Liver (tissue), 9 donors: ENCODE data around the gene GK2. TPM values are rescaled to one million over a fixed set of nuclear protein-coding genes. Genes with fewer than 3 reads are reported as not detected.

Experiments
- DNase-seq: peaks from one replicate; pipeline ENCODE4 v3.0.0-alpha.2; 2017; ENCODE audit warnings: low spot score
- H3K27ac ChIP-seq, 2 donors: one replicate each; pipeline ENCODE4 v1.7.0; 2013; ENCODE audit warnings: inconsistent platforms in 2 of 2, low read length in 2 of 2, control low read depth in 1 of 2, low read depth in 1 of 2, mild to moderate bottlenecking in 1 of 2
- H3K27me3 ChIP-seq, 4 donors: one replicate each; pipeline versions ENCODE4 v1.6.1 to v1.7.0; 2013; ENCODE audit warnings: low read length in 3 of 4, inconsistent platforms in 1 of 4, mild to moderate bottlenecking in 1 of 4, moderate library complexity in 1 of 4; ENCODE audit not compliant: control insufficient read depth in 4 of 4, insufficient read depth in 4 of 4
- H3K36me3 ChIP-seq, 4 donors: one replicate each; pipeline versions ENCODE4 v1.6.1 to v1.7.0; 2013; ENCODE audit warnings: low read length in 3 of 4, mild to moderate bottlenecking in 3 of 4, low read depth in 1 of 4, moderate library complexity in 1 of 4; ENCODE audit not compliant: control insufficient read depth in 4 of 4, insufficient read depth in 3 of 4
- H3K4me1 ChIP-seq, 4 donors: one replicate each; pipeline versions ENCODE4 v1.6.1 to v1.7.0; 2013; ENCODE audit warnings: low read length in 3 of 4, mild to moderate bottlenecking in 3 of 4, moderate library complexity in 1 of 4; ENCODE audit not compliant: control insufficient read depth in 4 of 4, insufficient read depth in 4 of 4
- H3K4me3 ChIP-seq, 3 donors: one replicate each; pipeline versions ENCODE4 v1.6.1 to v1.7.0; 2013; ENCODE audit warnings: low read length in 3 of 3, control low read depth in 1 of 3, low read depth in 1 of 3, mild to moderate bottlenecking in 1 of 3
- H3K9ac ChIP-seq, 2 donors: one replicate each; pipeline ENCODE4 v1.7.0; 2013; ENCODE audit warnings: low read length in 2 of 2, mild to moderate bottlenecking in 2 of 2, moderate library complexity in 2 of 2, control low read depth in 1 of 2, low read depth in 1 of 2
- H3K9me3 ChIP-seq, 4 donors: one replicate each; pipeline versions ENCODE4 v1.6.1 to v1.7.0; 2013; ENCODE audit warnings: low read length in 3 of 4; ENCODE audit not compliant: control insufficient read depth in 4 of 4
- ATF3 ChIP-seq: IDR thresholded peaks from 2 replicates; pipeline ENCODE4 v1.6.1; 2016; ENCODE audit warnings: antibody characterized with exemption
- CTCF ChIP-seq: fragments of 150-350 bp; IDR thresholded peaks from 2 replicates; pipeline ENCODE4 v1.5.1; 2017; ENCODE audit warnings: improper control_type of control experiment, low read depth, low read length; ENCODE audit not compliant: missing input control
- EGR1 ChIP-seq, 2 donors: IDR thresholded peaks; 2 replicates each; pipeline ENCODE4 v1.6.1; 2016 to 2018; ENCODE audit warnings: antibody characterized with exemption in 2 of 2, low read depth in 2 of 2
- FOXA1 ChIP-seq: IDR thresholded peaks from 2 replicates; pipeline ENCODE4 v1.6.1; 2016; ENCODE audit warnings: antibody characterized with exemption
- FOXA2 ChIP-seq: IDR thresholded peaks from 2 replicates; pipeline ENCODE4 v1.6.1; 2016; ENCODE audit warnings: antibody characterized with exemption
- GABPA ChIP-seq, 2 donors: IDR thresholded peaks in 1 of 2; conservative IDR thresholded peaks in 1 of 2; 2 replicates each; pipeline ENCODE4 v1.6.1; 2016; ENCODE audit warnings: antibody characterized with exemption in 2 of 2, mild to moderate bottlenecking in 1 of 2, moderate library complexity in 1 of 2
- HNF4A ChIP-seq, 2 donors: conservative IDR thresholded peaks; 2 replicates each; pipeline ENCODE4 v1.6.1; 2016; ENCODE audit warnings: antibody characterized with exemption in 2 of 2, mild to moderate bottlenecking in 2 of 2
- HNF4G ChIP-seq: IDR thresholded peaks from 2 replicates; pipeline ENCODE4 v1.6.1; 2016; ENCODE audit warnings: antibody characterized with exemption
- JUND ChIP-seq, 2 donors: IDR thresholded peaks; 2 replicates each; pipeline ENCODE4 v1.6.1; 2016; ENCODE audit warnings: antibody characterized with exemption in 2 of 2
- MAX ChIP-seq: IDR thresholded peaks from 2 replicates; pipeline ENCODE4 v1.6.1; 2016; ENCODE audit warnings: antibody characterized with exemption
- NR2F2 ChIP-seq: IDR thresholded peaks from 2 replicates; pipeline ENCODE4 v1.6.1; 2016; ENCODE audit warnings: antibody characterized with exemption
- RAD21 ChIP-seq, 2 donors: IDR thresholded peaks; 2 replicates each; pipeline ENCODE4 v1.6.1; 2016; ENCODE audit warnings: antibody characterized with exemption in 2 of 2, mild to moderate bottlenecking in 2 of 2
- REST ChIP-seq: IDR thresholded peaks from 2 replicates; pipeline ENCODE4 v1.6.1; 2016; ENCODE audit warnings: antibody characterized with exemption, mild to moderate bottlenecking
- RXRA ChIP-seq, 2 donors: IDR thresholded peaks; 2 replicates each; pipeline ENCODE4 v1.6.1; 2017 to 2018; ENCODE audit warnings: antibody characterized with exemption in 2 of 2, mild to moderate bottlenecking in 1 of 2
- SP1 ChIP-seq: IDR thresholded peaks from 2 replicates; pipeline ENCODE4 v1.6.1; 2018; ENCODE audit warnings: antibody characterized with exemption, mild to moderate bottlenecking
- TAF1 ChIP-seq: conservative IDR thresholded peaks from 2 replicates; pipeline ENCODE4 v1.6.1; 2016; ENCODE audit warnings: antibody characterized with exemption, mild to moderate bottlenecking
- YY1 ChIP-seq: IDR thresholded peaks from 2 replicates; pipeline ENCODE4 v1.6.1; 2016; ENCODE audit warnings: antibody characterized with exemption, mild to moderate bottlenecking
- ZBTB33 ChIP-seq: IDR thresholded peaks from 2 replicates; pipeline ENCODE4 v1.6.1; 2016; ENCODE audit warnings: antibody characterized with exemption
- WGBS: extraction: QIAGEN DNeasy Blood & Tissue Kit; methylation state at CpG from one replicate; pipeline ENCODE4 v1.1.7; 2013; 5-methylcytosine and 5-hydroxymethylcytosine counted together
- polyA plus RNA-seq, 2 donors: library from polyadenylated mRNA; stranded (reverse) in 1 of 2; unstranded in 1 of 2; fragments of 200-250 nt in 1 of 2; fragments of >200 nt in 1 of 2; fragmentation: Nextera tagmentation in 1 of 2; extraction: Ambion mirVana in 1 of 2; gene quantifications; one replicate each; pipeline versions ENCODE4 v1.2.1 to v1.2.3, GENCODE V29; 2013 to 2015
- total RNA-seq, 2 donors: library from RNA; depleted of rRNA; stranded (reverse); fragments of >200 nt; gene quantifications; one replicate each; pipeline ENCODE4 v1.2.3, GENCODE V29; 2014
- donor health status: healthy.
- donor health status: healthy.
- donor health status: healthy.
- donor health status: healthy.
- donor health status: healthy.

Gene GK2
- total and polyA plus RNA-seq, 4 donors: not detected

- no peak overlapping the region for H3K27ac ChIP-seq
- no peaks in the 10 kb centered on the region for H3K27me3 ChIP-seq
- no peak overlapping the region for H3K9ac ChIP-seq
- no peaks in the 10 kb centered on the region for H3K4me1 ChIP-seq
- no peak for TF ChIP-seq ATF3
- TF ChIP-seq MAX: no peak
- TF ChIP-seq HNF4G: no peak
- no peak for TF ChIP-seq SP1
- TF ChIP-seq FOXA2: no peak
- no peak for TF ChIP-seq HNF4A (conservative IDR thresholded peaks at IDR 0.05)
- TF ChIP-seq YY1: no peak
- TF ChIP-seq JUND (IDR thresholded peaks at IDR 0.05): no peak
- no peak for TF ChIP-seq REST
- TF ChIP-seq RAD21 (IDR thresholded peaks at IDR 0.05): no peak
- no peak for TF ChIP-seq CTCF
- TF ChIP-seq ZBTB33: no peak
- TF ChIP-seq EGR1 (IDR thresholded peaks at IDR 0.05; ENCODE audit: low read depth in 2 of 2): no peak
- TF ChIP-seq FOXA1: no peak
- TF ChIP-seq GABPA (IDR thresholded peaks at IDR 0.05 in 1 of 2, conservative IDR thresholded peaks at IDR 0.05 in 1 of 2): no peak
- no peak for TF ChIP-seq NR2F2
- no peaks in the 10 kb centered on the region for H3K36me3 ChIP-seq
- DNase-seq: no peak
- H3K4me3 ChIP-seq: no peak overlapping the region
- no peaks in the 10 kb centered on the region for H3K9me3 ChIP-seq
Observed at GRCh38 chr4:79360006-79360405, 48.0 kb downstream of the GK2 start.

GRCh38 chr4:79358438-79358837 is 49.6 kb downstream of the GK2 start:
- WGBS: 66% methylated on average over 1 of the region's 1 CpG
- Histone ChIP-seq H3K27ac (no peak overlapping the region), H3K4me3 (no peak overlapping the region), H3K36me3 (no peaks in the 10 kb centered on the region), H3K4me1 (no peaks in the 10 kb centered on the region), H3K27me3 (no peaks in the 10 kb centered on the region), H3K9me3 (no peaks in the 10 kb centered on the region), H3K9ac (no peak overlapping the region)
- DNase-seq: no peak
- TF ChIP-seq HNF4A (conservative IDR thresholded peaks at IDR 0.05) (no peak), TAF1 (no peak), JUND (IDR thresholded peaks at IDR 0.05) (no peak), REST (no peak), YY1 (no peak), HNF4G (no peak), MAX (no peak), EGR1 (IDR thresholded peaks at IDR 0.05; ENCODE audit: low read depth in 2 of 2) (no peak), RXRA (IDR thresholded peaks at IDR 0.05) (no peak)
